ENCODE measurements around the gene FICD.

Gene FICD

GRCh38 chr12:108567406-108568337, 52.6 kb downstream of the FICD start:
- DNase-seq = no peak

- DNase-seq = no peak
Measured at GRCh38 chr12:108568338-108569154, 53.5 kb downstream of the FICD start.

Measured in femur (tissue), 1 donor.